ENCODE data around the gene PIM1. TPM values are rescaled to one million over a fixed set of nuclear protein-coding genes. Genes with fewer than 3 reads are reported as not detected.
A peak's percentile ranks its signal among the peaks of the same experiment; 100 is the strongest.

PIM1 gene
- total RNA-seq, 2 experiments from 2014 or later, result 175 to 183 TPM

GRCh38 chr6:37135835-37136694 lies 33.9 kb upstream of the PIM1 start:
- H3K36me3 ChIP-seq (ENCODE audit: insufficient read depth, low read length), result no peaks in the 10 kb centered on the region
- H3K4me3 ChIP-seq (ENCODE audit: low read length), result no peak overlapping the region
- no peak overlapping the region for H3K4me3 Mint-ChIP-seq
- no peak for ATAC-seq (ENCODE audit: poor library complexity)
- intact Hi-C loops (cut with DNase I, micrococcal nuclease), result no loop called here
- no peak overlapping the region for H3K27ac ChIP-seq (ENCODE audit: low read depth in 1 of 2, low read length in 2 of 2)
- no peak overlapping the region for H3K27ac Mint-ChIP-seq
- no peaks in the 10 kb centered on the region for H3K9me3 Mint-ChIP-seq
- no peaks in the 10 kb centered on the region for H3K27me3 Mint-ChIP-seq
- DNase-seq, result no peak
- peaks cover 20% of the 10 kb centered on the region for H3K4me1 Mint-ChIP-seq (ENCODE audit: low read depth)
- H3K4me1 ChIP-seq (ENCODE audit: insufficient read depth, low read length), result peaks cover 40% of the 10 kb centered on the region
- no peaks in the 10 kb centered on the region for H3K36me3 Mint-ChIP-seq (ENCODE audit: low read depth)
- ChIA-PET POLR2A (interaction anchor here (1.2 kb wide), 1 partner anchor 150 kb away, joined by 3 read pairs; no protein-coding TSS in a partner anchor), CTCF (interaction anchor here (0.7 kb wide), 1 partner anchor 36 kb away, joined by 3 read pairs; no protein-coding TSS in a partner anchor)
- no peaks in the 10 kb centered on the region for H3K9me3 ChIP-seq (ENCODE audit: control insufficient read depth in 1 of 2, insufficient read depth in 1 of 2, low read length in 2 of 2)
- no peaks in the 10 kb centered on the region for H3K27me3 ChIP-seq (ENCODE audit: control insufficient read depth in 1 of 2, insufficient read depth in 2 of 2, low read length in 2 of 2)
- TF ChIP-seq CTCF (IDR thresholded peaks at IDR 0.05), result no peak

GRCh38 chr6:37136821-37137200 lies 33.1 kb upstream of the PIM1 start:
- no peaks in the 10 kb centered on the region for H3K9me3 ChIP-seq (ENCODE audit: control insufficient read depth in 1 of 2, insufficient read depth in 1 of 2, low read length in 2 of 2)
- no peaks in the 10 kb centered on the region for H3K36me3 Mint-ChIP-seq (ENCODE audit: low read depth)

More at GRCh38 chr6:37136821-37137200, 33.1 kb upstream of the PIM1 start:
- ChIA-PET POLR2A (no interaction called here), CTCF (interaction anchor here (0.7 kb wide), 2 partner anchors 35 to 36 kb away, joined by 3 to 4 read pairs; no protein-coding TSS in a partner anchor)
- Mint-ChIP-seq H3K27me3 (no peaks in the 10 kb centered on the region), H3K9me3 (no peaks in the 10 kb centered on the region), H3K4me3 (no peak overlapping the region), H3K27ac (no peak overlapping the region), H3K4me1 (ENCODE audit: low read depth) (peaks cover 28% of the 10 kb centered on the region)
- DNase-seq, result peak in 1 of 14 experiments; percentile 19
- intact Hi-C loops (cut with DNase I, micrococcal nuclease), result no loop called here
- no peak for TF ChIP-seq CTCF (IDR thresholded peaks at IDR 0.05)
- Histone ChIP-seq H3K4me1 (ENCODE audit: insufficient read depth, low read length) (peaks cover 37% of the 10 kb centered on the region), H3K36me3 (ENCODE audit: insufficient read depth, low read length) (no peaks in the 10 kb centered on the region), H3K27ac (ENCODE audit: low read depth in 1 of 2, low read length in 2 of 2) (no peak overlapping the region), H3K27me3 (ENCODE audit: control insufficient read depth in 1 of 2, insufficient read depth in 2 of 2, low read length in 2 of 2) (no peaks in the 10 kb centered on the region), H3K4me3 (ENCODE audit: low read length) (no peak overlapping the region)
- ATAC-seq (ENCODE audit: poor library complexity), result no peak
